ENCODE data around the gene ENOX1.
A peak's percentile ranks its signal among the peaks of the same experiment; 100 is the strongest.

ENOX1 gene

DNA sequence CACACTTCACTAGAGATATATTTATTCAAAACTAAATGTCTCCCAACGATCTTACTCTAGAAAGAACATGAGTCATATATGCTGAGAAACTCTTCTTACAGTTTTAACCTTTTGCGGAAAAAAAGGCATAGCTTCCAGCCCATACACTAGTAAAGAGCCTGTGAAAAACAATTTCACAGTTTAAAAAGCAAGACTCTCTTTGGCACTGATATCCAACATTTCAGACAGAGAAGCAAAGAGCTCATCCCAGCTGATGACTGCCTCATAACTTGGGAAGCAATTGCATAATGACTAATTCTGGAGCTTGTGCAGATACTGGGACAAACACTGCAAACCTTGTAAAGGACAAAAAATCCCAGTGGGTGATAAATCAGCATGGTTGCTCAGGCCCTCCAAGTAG, 88.0 kb downstream of the ENOX1 start:
- TF ChIP-seq CTCF (IDR thresholded peaks at IDR 0.05; ENCODE audit: insufficient read depth, low read depth, low read length, missing control alignments), result no peak
- H3K4me3 ChIP-seq (ENCODE audit: low read depth, low read length), result no peak overlapping the region
- DNase-seq (ENCODE audit: low read depth), result no peak

DNA sequence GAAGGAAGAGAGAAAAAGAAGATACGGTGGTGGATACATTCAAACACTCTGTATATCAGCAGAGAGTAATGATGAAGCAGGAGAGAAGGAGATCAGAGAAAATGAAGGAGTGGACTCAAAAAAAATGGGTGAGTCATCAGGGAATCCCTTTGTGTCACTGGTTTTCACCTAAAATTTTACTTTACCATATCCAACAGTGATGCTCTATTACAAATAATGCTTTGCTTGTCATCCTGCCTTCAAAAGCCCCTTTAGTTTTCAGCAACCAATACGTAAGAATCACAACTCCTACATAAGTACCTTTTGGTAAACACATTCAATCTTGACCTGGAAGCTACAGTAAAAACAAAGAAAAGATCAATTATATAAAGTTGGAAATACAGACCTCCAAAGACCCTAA, 88.8 kb downstream of the ENOX1 start:
- TF ChIP-seq CTCF (IDR thresholded peaks at IDR 0.05; ENCODE audit: insufficient read depth, low read depth, low read length, missing control alignments), result no peak
- DNase-seq (ENCODE audit: low read depth), result peak; percentile 60
- peak overlapping the region; percentile 37 for H3K4me3 ChIP-seq (ENCODE audit: low read depth, low read length)

DNA sequence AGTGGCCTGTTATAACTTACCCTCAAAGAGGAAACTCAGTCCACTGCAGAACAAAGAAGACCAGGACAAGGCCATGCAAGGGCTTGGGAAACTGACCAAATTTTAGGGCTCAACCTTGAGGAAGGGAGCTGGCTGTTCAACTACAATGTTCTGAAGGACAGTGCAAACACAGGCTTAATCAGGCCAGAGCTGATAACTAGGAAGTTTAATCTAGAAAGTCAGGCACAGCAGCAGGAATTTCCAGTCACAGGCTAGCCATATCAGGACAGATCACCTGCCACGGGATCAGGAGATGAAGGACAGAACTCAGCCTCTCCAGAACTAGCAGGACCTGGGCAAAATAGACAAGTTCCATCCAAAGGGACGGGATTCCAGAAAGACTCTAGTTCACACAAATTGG, 89.4 kb downstream of the ENOX1 start:
- TF ChIP-seq CTCF (IDR thresholded peaks at IDR 0.05; ENCODE audit: insufficient read depth, low read depth, low read length, missing control alignments), result no peak
- H3K4me3 ChIP-seq (ENCODE audit: low read depth, low read length), result peak overlapping the region; percentile 37
- no peak for DNase-seq (ENCODE audit: low read depth)

GRCh38 chr13:43694146-43694664, 92.6 kb downstream of the ENOX1 start:
- DNase-seq (ENCODE audit: low read depth), result no peak
- H3K4me3 ChIP-seq (ENCODE audit: low read depth, low read length), result no peak overlapping the region
- no peak for TF ChIP-seq CTCF (IDR thresholded peaks at IDR 0.05; ENCODE audit: insufficient read depth, low read depth, low read length, missing control alignments)

- H3K4me3 ChIP-seq (ENCODE audit: low read depth, low read length), result no peak overlapping the region
- DNase-seq (ENCODE audit: low read depth), result no peak
- TF ChIP-seq CTCF (IDR thresholded peaks at IDR 0.05; ENCODE audit: insufficient read depth, low read depth, low read length, missing control alignments), result no peak
Observed at GRCh38 chr13:43693639-43694038, 93.1 kb downstream of the ENOX1 start.

DNA sequence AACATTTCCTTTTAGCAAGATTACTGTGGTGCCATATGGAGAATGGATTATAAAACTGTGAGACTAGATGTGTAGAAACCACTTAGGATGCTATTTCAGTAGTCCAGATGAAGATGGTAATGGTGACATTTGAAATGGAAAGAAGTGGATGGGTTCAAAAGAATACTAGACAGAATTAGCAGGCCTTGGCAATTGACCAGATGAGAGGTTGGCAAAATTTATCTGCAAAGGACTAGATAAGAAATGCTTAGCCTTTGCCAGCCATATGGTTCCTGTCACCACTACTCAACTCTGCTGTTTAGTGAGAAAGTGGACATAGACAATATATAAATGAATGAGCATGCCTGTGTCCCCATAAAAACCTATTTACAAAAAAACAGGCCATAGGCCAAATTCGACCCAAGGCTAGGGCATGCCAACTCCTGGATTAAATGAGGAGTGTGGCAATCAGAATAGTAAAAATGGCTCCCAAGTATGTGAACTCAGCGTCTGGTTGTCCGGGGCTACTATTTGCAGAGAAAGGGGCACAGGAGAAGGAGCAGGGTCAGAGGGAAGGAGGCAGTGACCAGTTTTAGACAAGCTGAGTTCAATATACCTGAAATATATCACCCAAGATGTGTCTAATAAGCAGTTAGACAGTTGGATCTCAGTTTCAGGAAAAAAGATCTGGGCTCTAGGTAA, 98.4 kb downstream of the ENOX1 start:
- DNase-seq (ENCODE audit: low read depth), result no peak
- no peak for TF ChIP-seq CTCF (IDR thresholded peaks at IDR 0.05; ENCODE audit: insufficient read depth, low read depth, low read length, missing control alignments)
- H3K4me3 ChIP-seq (ENCODE audit: low read depth, low read length), result no peak overlapping the region

- no peak for TF ChIP-seq CTCF (IDR thresholded peaks at IDR 0.05; ENCODE audit: insufficient read depth, low read depth, low read length, missing control alignments)
- no peak for DNase-seq (ENCODE audit: low read depth)
- H3K4me3 ChIP-seq (ENCODE audit: low read depth, low read length), result no peak overlapping the region
Observed at GRCh38 chr13:43687038-43687437, 99.7 kb downstream of the ENOX1 start.
